ENCODE data around the gene SCUBE3. TPM values are rescaled to one million over a fixed set of nuclear protein-coding genes. Genes with fewer than 3 reads are reported as not detected.

Gene SCUBE3
- polyA plus RNA-seq, 1 donor from 2014 or later, result 7.3 TPM

GRCh38 chr6:35192301-35192860, 21.4 kb upstream of the SCUBE3 start:
- Histone ChIP-seq H3K27me3 (ENCODE audit: insufficient read depth, low read depth, low read length) (no peaks in the 10 kb centered on the region), H3K79me2 (replicated peaks; ENCODE audit: insufficient read depth, low read length) (no peaks in the 10 kb centered on the region), H3K4me3 (ENCODE audit: low read length) (no peak overlapping the region), H4K20me1 (ENCODE audit: insufficient read depth) (no peaks in the 10 kb centered on the region), H2AFZ (ENCODE audit: low read depth, low read length) (no peak overlapping the region), H3K27ac (ENCODE audit: low read length) (no peak overlapping the region), H3K9me3 (ENCODE audit: low read length) (no peaks in the 10 kb centered on the region), H3K9me2 (ENCODE audit: insufficient read depth, low read length) (no peaks in the 10 kb centered on the region), H3K4me2 (ENCODE audit: low read length) (no peak overlapping the region), H3F3A (ENCODE audit: insufficient read depth, low read length, poor library complexity, severe bottlenecking) (no peaks in the 10 kb centered on the region), H3K9ac (ENCODE audit: low read length) (no peak overlapping the region), H3K36me3 (ENCODE audit: insufficient read depth, low read length) (no peaks in the 10 kb centered on the region)
- TF ChIP-seq EP300 (conservative IDR thresholded peaks at IDR 0.05; ENCODE audit: poor library complexity, severe bottlenecking) (no peak), CTCF (IDR thresholded peaks at IDR 0.05; ENCODE audit: poor library complexity, severe bottlenecking) (no peak), TAF1 (IDR thresholded peaks at IDR 0.05; ENCODE audit: low read depth) (no peak), POLR2AphosphoS5 (IDR thresholded peaks at IDR 0.05) (no peak), MXI1 (conservative IDR thresholded peaks at IDR 0.05; ENCODE audit: poor library complexity, severe bottlenecking) (no peak), RAD21 (conservative IDR thresholded peaks at IDR 0.05) (no peak), REST (IDR thresholded peaks at IDR 0.05; ENCODE audit: borderline replicate concordance) (no peak), SMC3 (conservative IDR thresholded peaks at IDR 0.05; ENCODE audit: poor library complexity) (no peak), EZH2 (IDR thresholded peaks at IDR 0.05; ENCODE audit: borderline replicate concordance, insufficient read depth, low read length, poor library complexity, severe bottlenecking) (no peak)

GRCh38 chr6:35194390-35194789, 19.4 kb upstream of the SCUBE3 start:
- no peaks in the 10 kb centered on the region for H3K79me2 ChIP-seq (replicated peaks; ENCODE audit: insufficient read depth, low read length)
- H3K9me2 ChIP-seq (ENCODE audit: insufficient read depth, low read length), result no peaks in the 10 kb centered on the region
- H3K36me3 ChIP-seq (ENCODE audit: insufficient read depth, low read length), result no peaks in the 10 kb centered on the region
- no peaks in the 10 kb centered on the region for H3F3A ChIP-seq (ENCODE audit: insufficient read depth, low read length, poor library complexity, severe bottlenecking)
- no peak overlapping the region for H3K27ac ChIP-seq (ENCODE audit: low read length)
- H2AFZ ChIP-seq (ENCODE audit: low read depth, low read length), result no peak overlapping the region
- no peaks in the 10 kb centered on the region for H3K27me3 ChIP-seq (ENCODE audit: insufficient read depth, low read depth, low read length)
- TF ChIP-seq TAF1 (IDR thresholded peaks at IDR 0.05; ENCODE audit: low read depth) (no peak), SMC3 (conservative IDR thresholded peaks at IDR 0.05; ENCODE audit: poor library complexity) (no peak), EP300 (conservative IDR thresholded peaks at IDR 0.05; ENCODE audit: poor library complexity, severe bottlenecking) (no peak), REST (IDR thresholded peaks at IDR 0.05; ENCODE audit: borderline replicate concordance) (no peak), EZH2 (IDR thresholded peaks at IDR 0.05; ENCODE audit: borderline replicate concordance, insufficient read depth, low read length, poor library complexity, severe bottlenecking) (no peak), MXI1 (conservative IDR thresholded peaks at IDR 0.05; ENCODE audit: poor library complexity, severe bottlenecking) (no peak), RAD21 (conservative IDR thresholded peaks at IDR 0.05) (no peak), CTCF (IDR thresholded peaks at IDR 0.05; ENCODE audit: poor library complexity, severe bottlenecking) (no peak), POLR2AphosphoS5 (IDR thresholded peaks at IDR 0.05) (no peak)
- H3K9ac ChIP-seq (ENCODE audit: low read length), result no peak overlapping the region
- H3K9me3 ChIP-seq (ENCODE audit: low read length), result no peaks in the 10 kb centered on the region
- no peak overlapping the region for H3K4me2 ChIP-seq (ENCODE audit: low read length)
- no peak overlapping the region for H3K4me3 ChIP-seq (ENCODE audit: low read length)
- no peaks in the 10 kb centered on the region for H4K20me1 ChIP-seq (ENCODE audit: insufficient read depth)
